Aorta (tissue), 5 donors: Measurements from ENCODE around the gene SLC29A2. TPM values are rescaled to one million over a fixed set of nuclear protein-coding genes. Genes with fewer than 3 reads are reported as not detected.

Source experiments
- ATAC-seq: fragments of 200-7000 bp; cut with Tn5 transposase; one replicate; pipeline ENCODE4 v1.9.1; 2022; ENCODE audit warnings: moderate library complexity; ENCODE audit not compliant: low FRiP score
- DNase-seq, 2 donors: peaks; one replicate each; pipeline ENCODE4 v3.0.0-alpha.2; 2020
- H3K27ac ChIP-seq, 2 donors: one replicate each; pipeline ENCODE4 v1.5.1; 2013; ENCODE audit warnings: low read length in 2 of 2, mild to moderate bottlenecking in 2 of 2, moderate library complexity in 2 of 2, control low read depth in 1 of 2, inconsistent platforms in 1 of 2, low read depth in 1 of 2
- H3K27me3 ChIP-seq, 2 donors: one replicate each; pipeline ENCODE4 v1.6.1; 2013; ENCODE audit warnings: control low read depth in 1 of 2, low read length in 1 of 2, mild to moderate bottlenecking in 1 of 2, moderate library complexity in 1 of 2; ENCODE audit not compliant: insufficient read depth in 2 of 2, control insufficient read depth in 1 of 2
- H3K36me3 ChIP-seq, 2 donors: one replicate each; pipeline ENCODE4 v1.6.1; 2013; ENCODE audit warnings: control low read depth in 1 of 2, low read length in 1 of 2, mild to moderate bottlenecking in 1 of 2; ENCODE audit not compliant: insufficient read depth in 2 of 2, control insufficient read depth in 1 of 2
- H3K4me1 ChIP-seq, 2 donors: one replicate each; pipeline ENCODE4 v1.6.1; 2013; ENCODE audit warnings: low read length in 2 of 2, control low read depth in 1 of 2, mild to moderate bottlenecking in 1 of 2, moderate library complexity in 1 of 2; ENCODE audit not compliant: insufficient read depth in 2 of 2, control insufficient read depth in 1 of 2
- H3K4me3 ChIP-seq, 2 donors: one replicate each; pipeline ENCODE4 v1.5.1; 2013; ENCODE audit warnings: low read length in 2 of 2, control low read depth in 1 of 2, mild to moderate bottlenecking in 1 of 2
- H3K9me3 ChIP-seq: one replicate; pipeline ENCODE4 v1.6.1; 2013; ENCODE audit warnings: mild to moderate bottlenecking, low read length; ENCODE audit not compliant: control insufficient read depth
- WGBS, 2 donors: extraction: QIAGEN DNeasy Blood & Tissue Kit; methylation state at CpG; one replicate each; pipeline ENCODE4 v1.1.7; 2013; 5-methylcytosine and 5-hydroxymethylcytosine counted together
- intact Hi-C, 2 donors: fragments of 100-400 bp; cut with DNase I; formaldehyde crosslinking; loops; one replicate each; pipeline versions ENCODE4 v1.14.2 to v1.15.0; 2022
- polyA plus RNA-seq, 2 donors: library from polyadenylated mRNA; stranded (reverse); fragments of 200-250 nt; gene quantifications; one replicate each; pipeline ENCODE4 v1.2.3, GENCODE V29; 2013
- total RNA-seq, 2 donors: library from RNA; stranded (reverse); fragmentation: NEBNext Ultra II Directional; extraction: Animal tissue kit (Norgen Biotek cat#: 25700); gene quantifications; one replicate each; pipeline ENCODE4 v1.2.1, GENCODE V29; 2021
- donor health status: healthy with polysubstance abuse.
- donor health status: Bipolar disorder and iron deficiency.
- donor health status: DM: no; HTN: no; CAD: no.
- donor health status: DM: no; HTN: no; CAD: no.
- donor health status: DM: yes; HTN: yes; CAD: no.

The SLC29A2 gene
- total and polyA plus RNA-seq, 4 donors = 0.38 to 3.9 (median 2.6) TPM

GRCh38 chr11:66414120-66414934 is 42.8 kb upstream of the SLC29A2 start:
- 83 to 84% methylated on average over 12 of the region's 12 CpGs for whole genome bisulfite sequencing, 2 donors

DNA sequence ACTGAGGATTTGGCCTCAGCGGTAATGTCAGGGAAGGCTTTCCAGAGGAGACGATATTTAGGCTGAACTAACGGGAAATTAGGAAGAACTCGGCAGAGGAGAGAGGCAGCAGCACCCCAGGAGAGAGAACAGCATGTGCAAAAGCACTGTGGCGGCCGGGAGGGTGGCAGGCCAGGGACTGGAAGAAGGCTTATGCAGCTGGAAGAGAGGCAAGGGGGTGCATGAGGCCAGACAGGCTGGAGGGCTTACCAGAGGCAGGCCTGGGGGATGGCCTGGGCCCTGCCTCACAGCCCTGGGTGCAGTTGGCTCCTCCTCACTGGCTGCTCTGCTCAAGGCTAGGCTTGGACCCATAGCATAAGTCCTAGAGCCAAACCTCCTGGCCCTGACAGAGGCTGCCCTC is 41.6 kb upstream of the SLC29A2 start:
- WGBS, 2 donors = 93% methylated on average over 6 of the region's 6 CpGs
- Histone ChIP-seq H3K36me3 (no peaks in the 10 kb centered on the region), H3K4me1 (no peaks in the 10 kb centered on the region), H3K4me3 (no peak overlapping the region), H3K27ac (no peak overlapping the region), H3K9me3 (no peaks in the 10 kb centered on the region), H3K27me3 (no peaks in the 10 kb centered on the region)
- ATAC-seq (no peak), DNase-seq (no peak)
- intact Hi-C loops = no loop called here

More at GRCh38 chr11:66414120-66414934, 42.8 kb upstream of the SLC29A2 start:
- intact Hi-C loops = no loop called here
- Histone ChIP-seq H3K9me3 (no peaks in the 10 kb centered on the region), H3K4me3 (no peak overlapping the region), H3K4me1 (peaks cover 3% of the 10 kb centered on the region in 2 donors), H3K27ac (no peak overlapping the region), H3K36me3 (no peaks in the 10 kb centered on the region), H3K27me3 (no peaks in the 10 kb centered on the region)
- DNase-seq = no peak
- no peak for ATAC-seq

GRCh38 chr11:66412110-66412509 is 40.5 kb upstream of the SLC29A2 start:
- H3K36me3 ChIP-seq = no peaks in the 10 kb centered on the region
- DNase-seq = no peak
- H3K9me3 ChIP-seq = no peaks in the 10 kb centered on the region
- intact Hi-C loops = no loop called here
- H3K27me3 ChIP-seq = no peaks in the 10 kb centered on the region
- ATAC-seq = no peak
- H3K4me1 ChIP-seq = no peaks in the 10 kb centered on the region
- 40 to 41% methylated on average over 4 to 7 of the region's 7 CpGs for WGBS, 2 donors
- no peak overlapping the region for H3K27ac ChIP-seq
- no peak overlapping the region for H3K4me3 ChIP-seq

DNA sequence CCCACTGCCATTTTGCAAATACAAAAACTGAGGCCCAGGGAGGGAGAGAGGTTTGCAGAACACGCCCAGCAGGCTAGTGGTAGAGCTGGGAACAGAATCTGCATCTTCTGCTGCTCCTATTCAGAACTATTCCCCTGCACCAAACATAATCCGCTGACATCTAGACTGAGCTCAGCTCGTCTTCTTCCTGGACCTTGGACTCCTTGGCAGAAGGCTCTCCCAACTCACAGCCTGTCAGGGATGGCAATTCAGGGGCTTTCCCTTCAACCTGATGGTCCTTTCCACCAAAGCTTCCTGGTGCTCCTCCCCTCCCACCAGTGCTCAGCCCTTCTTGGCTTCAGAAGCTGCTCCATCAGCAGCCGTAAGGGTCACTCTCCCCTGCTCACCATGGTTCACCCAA is 39.8 kb upstream of the SLC29A2 start:
- Histone ChIP-seq H3K27me3 (no peaks in the 10 kb centered on the region), H3K4me1 (no peaks in the 10 kb centered on the region), H3K36me3 (no peaks in the 10 kb centered on the region), H3K27ac (no peak overlapping the region), H3K9me3 (no peaks in the 10 kb centered on the region), H3K4me3 (no peak overlapping the region)
- WGBS, 2 donors = 49 to 52% methylated on average over 4 of the region's 4 CpGs
- intact Hi-C loops = no loop called here
- no peak for ATAC-seq
- no peak for DNase-seq

- H3K36me3 ChIP-seq = no peaks in the 10 kb centered on the region
- DNase-seq (no peak), ATAC-seq (no peak)
- H3K4me1 ChIP-seq = no peaks in the 10 kb centered on the region
- H3K27ac ChIP-seq = no peak overlapping the region
- no peaks in the 10 kb centered on the region for H3K27me3 ChIP-seq
- WGBS, 2 donors = 93 to 95% methylated on average over 12 of the region's 12 CpGs
- intact Hi-C loops = no loop called here
- H3K4me3 ChIP-seq = no peak overlapping the region
- no peaks in the 10 kb centered on the region for H3K9me3 ChIP-seq
Measured at GRCh38 chr11:66410191-66410590, 38.6 kb upstream of the SLC29A2 start.

DNA sequence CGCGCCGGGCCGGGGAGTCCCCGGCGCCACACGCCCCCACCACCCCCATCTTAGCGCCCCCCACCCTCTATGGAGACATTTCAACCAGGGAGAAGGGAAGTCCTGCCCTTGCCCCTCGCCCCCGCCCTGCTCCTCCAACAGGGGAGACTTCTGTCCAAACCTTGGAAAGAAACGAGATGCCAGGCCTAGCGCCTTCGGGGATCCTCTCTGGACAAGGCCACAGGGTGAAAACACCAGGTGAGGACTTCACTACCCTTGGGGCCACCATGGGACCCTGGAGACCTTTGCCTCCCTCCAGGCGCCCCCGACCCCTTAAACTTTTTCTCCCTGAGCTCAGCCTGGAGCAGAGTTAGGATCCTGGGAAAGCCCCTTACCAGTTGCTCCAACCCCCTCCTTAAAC is 37.7 kb upstream of the SLC29A2 start:
- H3K36me3 ChIP-seq = no peaks in the 10 kb centered on the region
- no peaks in the 10 kb centered on the region for H3K27me3 ChIP-seq
- no peak for ATAC-seq
- no peaks in the 10 kb centered on the region for H3K9me3 ChIP-seq
- no peaks in the 10 kb centered on the region for H3K4me1 ChIP-seq
- H3K27ac ChIP-seq = no peak overlapping the region
- WGBS, 2 donors = 17 to 18% methylated on average over 13 to 15 of the region's 15 CpGs
- no peak overlapping the region for H3K4me3 ChIP-seq
- intact Hi-C loops = loop anchor here (5.0 to 10.0 kb wide), 2 partner anchors 33 to 276 kb away; no protein-coding TSS in a partner anchor
- no peak for DNase-seq

DNA sequence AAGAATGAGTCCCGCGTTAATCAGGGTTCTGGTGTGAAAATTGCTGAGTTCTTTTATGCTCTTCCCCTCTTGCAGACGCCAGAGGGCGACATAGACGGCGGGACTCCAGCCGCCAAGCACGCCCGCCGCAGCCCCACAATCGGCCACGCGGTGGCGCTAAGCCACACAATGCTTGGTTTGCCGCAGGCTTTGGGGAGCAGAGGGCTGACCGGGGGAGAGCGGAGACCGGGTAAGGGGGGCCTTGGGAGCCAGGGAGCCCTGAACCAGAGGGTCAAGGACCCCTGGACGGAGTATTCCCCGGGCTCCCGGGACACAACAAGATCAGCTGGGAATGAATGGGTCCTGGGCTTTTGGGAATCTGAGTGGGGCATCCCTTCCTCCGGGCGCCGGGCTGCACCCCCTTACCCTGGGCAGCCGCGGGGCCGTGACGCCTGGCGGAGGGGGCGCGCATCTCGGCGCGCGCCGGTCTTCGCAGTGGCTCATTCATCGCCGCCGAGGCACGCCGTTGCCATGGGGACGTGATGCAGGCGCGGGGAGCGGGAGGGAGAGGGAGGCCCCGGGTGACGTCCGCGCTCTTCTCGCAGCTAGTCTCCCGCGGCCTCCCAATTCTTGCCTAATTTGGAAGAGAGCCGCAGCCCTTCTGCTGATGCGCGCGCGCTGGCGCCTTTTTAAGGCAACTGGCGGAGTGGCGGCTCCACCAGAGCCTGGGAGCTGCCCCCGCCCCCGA is 37.1 kb upstream of the SLC29A2 start:
- Histone ChIP-seq H3K27me3 (no peaks in the 10 kb centered on the region), H3K4me3 (peak overlapping the region; percentile 38 to 55), H3K4me1 (no peaks in the 10 kb centered on the region), H3K36me3 (no peaks in the 10 kb centered on the region), H3K27ac (no peak overlapping the region), H3K9me3 (no peaks in the 10 kb centered on the region)
- DNase-seq (peak; percentile 94 to 98), ATAC-seq (peak; percentile 95)
- intact Hi-C loops = loop anchor here (1.0 to 10.0 kb wide), 3 partner anchors 22 to 276 kb away; no protein-coding TSS in a partner anchor
- 0% methylated on average over 46 to 63 of the region's 63 CpGs for WGBS, 2 donors

- 55 to 57% methylated on average over 5 of the region's 5 CpGs for WGBS, 2 donors
- no peak for DNase-seq
- Histone ChIP-seq H3K27ac (no peak overlapping the region), H3K4me1 (no peaks in the 10 kb centered on the region), H3K4me3 (no peak overlapping the region), H3K27me3 (no peaks in the 10 kb centered on the region), H3K9me3 (no peaks in the 10 kb centered on the region), H3K36me3 (no peaks in the 10 kb centered on the region)
- intact Hi-C loops = loop anchor here (1.0 to 10.0 kb wide), 3 partner anchors 23 to 277 kb away; no protein-coding TSS in a partner anchor
- no peak for ATAC-seq
Measured at GRCh38 chr11:66407651-66408050, 36.1 kb upstream of the SLC29A2 start.
